Measurements from ENCODE around the gene FOCAD.

DNA sequence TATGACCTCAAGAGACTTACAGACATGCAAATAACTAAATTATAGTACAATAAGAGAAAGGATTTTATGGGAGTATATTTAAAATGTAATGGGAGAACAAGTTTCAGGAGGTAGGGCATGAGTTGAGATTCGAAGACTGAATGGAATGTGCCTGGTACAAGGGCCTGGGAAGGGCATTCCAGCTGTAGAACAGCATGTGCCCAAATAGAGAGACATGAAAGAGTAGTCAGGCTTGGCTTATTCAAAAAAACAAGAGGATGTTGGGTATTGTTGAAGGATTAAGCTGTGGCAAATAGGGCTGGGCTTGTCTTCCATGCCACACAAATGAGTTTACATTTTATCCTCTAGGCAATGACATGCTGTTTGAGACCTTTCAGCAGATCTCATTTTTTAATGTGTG lies 86.9 kb downstream of the FOCAD start:
- TF ChIP-seq, protein P1, sequence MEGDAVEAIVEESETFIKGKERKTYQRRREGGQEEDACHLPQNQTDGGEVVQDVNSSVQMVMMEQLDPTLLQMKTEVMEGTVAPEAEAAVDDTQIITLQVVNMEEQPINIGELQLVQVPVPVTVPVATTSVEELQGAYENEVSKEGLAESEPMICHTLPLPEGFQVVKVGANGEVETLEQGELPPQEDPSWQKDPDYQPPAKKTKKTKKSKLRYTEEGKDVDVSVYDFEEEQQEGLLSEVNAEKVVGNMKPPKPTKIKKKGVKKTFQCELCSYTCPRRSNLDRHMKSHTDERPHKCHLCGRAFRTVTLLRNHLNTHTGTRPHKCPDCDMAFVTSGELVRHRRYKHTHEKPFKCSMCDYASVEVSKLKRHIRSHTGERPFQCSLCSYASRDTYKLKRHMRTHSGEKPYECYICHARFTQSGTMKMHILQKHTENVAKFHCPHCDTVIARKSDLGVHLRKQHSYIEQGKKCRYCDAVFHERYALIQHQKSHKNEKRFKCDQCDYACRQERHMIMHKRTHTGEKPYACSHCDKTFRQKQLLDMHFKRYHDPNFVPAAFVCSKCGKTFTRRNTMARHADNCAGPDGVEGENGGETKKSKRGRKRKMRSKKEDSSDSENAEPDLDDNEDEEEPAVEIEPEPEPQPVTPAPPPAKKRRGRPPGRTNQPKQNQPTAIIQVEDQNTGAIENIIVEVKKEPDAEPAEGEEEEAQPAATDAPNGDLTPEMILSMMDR (IDR thresholded peaks at IDR 0.05) = no peak
- no peak for TF ChIP-seq EZH2 (IDR thresholded peaks at IDR 0.05; ENCODE audit: borderline replicate concordance, insufficient read depth, low read depth, low read length, poor library complexity, severe bottlenecking)
